Measurements from ENCODE around the gene ABCC1. TPM values are rescaled to one million over a fixed set of nuclear protein-coding genes. Genes with fewer than 3 reads are reported as not detected.

Gene ABCC1
- total RNA-seq, 1 experiment from 2014 or later: 139 TPM

DNA sequence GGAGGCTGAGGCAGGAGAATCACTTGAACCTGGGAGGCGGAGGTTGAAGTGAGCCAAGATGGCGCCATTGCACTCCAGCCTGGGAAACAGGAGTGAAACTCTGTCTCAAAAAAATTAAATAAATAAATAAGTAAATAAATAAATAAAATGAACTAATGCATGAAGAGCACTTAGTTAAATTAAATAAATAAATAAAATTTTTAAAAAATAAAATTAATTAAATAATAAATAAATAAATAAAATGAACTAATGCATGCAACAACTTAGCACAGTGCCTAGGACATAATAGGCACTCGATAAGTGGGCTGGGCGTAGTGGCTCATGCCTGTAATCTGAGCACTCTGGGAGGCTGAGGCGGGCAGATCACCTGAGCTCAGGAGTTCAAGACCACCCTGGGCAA is 45.5 kb upstream of the ABCC1 start:
- Histone ChIP-seq H4K20me1 (ENCODE audit: insufficient read depth) (no peaks in the 10 kb centered on the region), H3K9me2 (ENCODE audit: insufficient read depth) (no peaks in the 10 kb centered on the region), H3K9me3 (ENCODE audit: insufficient read depth, low read depth) (no peaks in the 10 kb centered on the region), H3K36me3 (ENCODE audit: low read depth) (no peaks in the 10 kb centered on the region), H3K4me3 (no peak overlapping the region), H3K4me2 (no peak overlapping the region), H3K27ac (no peak overlapping the region), H3F3A (ENCODE audit: insufficient read depth, low read depth) (peaks cover 27% of the 10 kb centered on the region), H3K4me1 (replicated peaks; ENCODE audit: insufficient read depth) (peaks cover 31% of the 10 kb centered on the region), H3K27me3 (ENCODE audit: insufficient read depth, low read depth) (no peaks in the 10 kb centered on the region), H3K79me2 (ENCODE audit: low read depth) (no peaks in the 10 kb centered on the region), H2AFZ (no peak overlapping the region)
- CTCF ChIA-PET: no interaction called here
- intact Hi-C loops (cut with micrococcal nuclease; ENCODE audit: unreplicated experiment): no loop called here
- no peak for TF ChIP-seq EZH2 (IDR thresholded peaks at IDR 0.05; ENCODE audit: low read depth)
- TF ChIP-seq, protein P1, sequence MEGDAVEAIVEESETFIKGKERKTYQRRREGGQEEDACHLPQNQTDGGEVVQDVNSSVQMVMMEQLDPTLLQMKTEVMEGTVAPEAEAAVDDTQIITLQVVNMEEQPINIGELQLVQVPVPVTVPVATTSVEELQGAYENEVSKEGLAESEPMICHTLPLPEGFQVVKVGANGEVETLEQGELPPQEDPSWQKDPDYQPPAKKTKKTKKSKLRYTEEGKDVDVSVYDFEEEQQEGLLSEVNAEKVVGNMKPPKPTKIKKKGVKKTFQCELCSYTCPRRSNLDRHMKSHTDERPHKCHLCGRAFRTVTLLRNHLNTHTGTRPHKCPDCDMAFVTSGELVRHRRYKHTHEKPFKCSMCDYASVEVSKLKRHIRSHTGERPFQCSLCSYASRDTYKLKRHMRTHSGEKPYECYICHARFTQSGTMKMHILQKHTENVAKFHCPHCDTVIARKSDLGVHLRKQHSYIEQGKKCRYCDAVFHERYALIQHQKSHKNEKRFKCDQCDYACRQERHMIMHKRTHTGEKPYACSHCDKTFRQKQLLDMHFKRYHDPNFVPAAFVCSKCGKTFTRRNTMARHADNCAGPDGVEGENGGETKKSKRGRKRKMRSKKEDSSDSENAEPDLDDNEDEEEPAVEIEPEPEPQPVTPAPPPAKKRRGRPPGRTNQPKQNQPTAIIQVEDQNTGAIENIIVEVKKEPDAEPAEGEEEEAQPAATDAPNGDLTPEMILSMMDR (conservative IDR thresholded peaks at IDR 0.05): no peak
- POLR2A ChIA-PET (ENCODE audit: unreplicated experiment): no interaction called here
- no TSS peak for BruUV-seq (replicated peaks)
- DNase-seq: no peak

DNA sequence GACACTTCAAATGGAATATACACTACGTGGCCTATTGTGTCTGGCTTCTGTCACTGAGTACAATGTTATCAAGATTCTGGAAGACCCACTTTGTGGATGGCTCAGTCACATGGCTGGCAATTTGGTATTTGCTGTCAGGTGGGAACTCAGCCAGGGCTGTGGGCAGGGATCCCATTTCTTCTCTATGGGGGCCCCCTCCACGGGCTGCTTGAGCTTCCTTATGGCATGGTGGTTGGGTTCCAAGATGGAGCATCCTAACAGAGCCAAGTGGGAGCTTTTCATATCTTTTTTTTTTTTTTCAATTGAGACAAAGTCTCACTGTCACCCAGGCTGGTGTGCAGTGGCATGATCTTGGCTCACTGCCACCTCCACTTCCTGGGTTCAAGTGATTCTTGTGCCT is 43.0 kb upstream of the ABCC1 start:
- Histone ChIP-seq H2AFZ (no peak overlapping the region), H3K9me2 (ENCODE audit: insufficient read depth) (no peaks in the 10 kb centered on the region), H3K4me1 (replicated peaks; ENCODE audit: insufficient read depth) (peaks cover 8% of the 10 kb centered on the region), H3K4me3 (no peak overlapping the region), H3F3A (ENCODE audit: insufficient read depth, low read depth) (0 out of 2 replicates have a peak, but pooled peaks cover 5% of the 10 kb centered on the region), H3K79me2 (ENCODE audit: low read depth) (no peaks in the 10 kb centered on the region), H3K27me3 (ENCODE audit: insufficient read depth, low read depth) (no peaks in the 10 kb centered on the region), H3K27ac (no peak overlapping the region), H3K9me3 (ENCODE audit: insufficient read depth, low read depth) (no peaks in the 10 kb centered on the region), H4K20me1 (ENCODE audit: insufficient read depth) (no peaks in the 10 kb centered on the region), H3K36me3 (ENCODE audit: low read depth) (no peaks in the 10 kb centered on the region), H3K4me2 (no peak overlapping the region)
- DNase-seq: no peak
- intact Hi-C loops (cut with micrococcal nuclease; ENCODE audit: unreplicated experiment): no loop called here
- no TSS peak for BruUV-seq (replicated peaks)
- TF ChIP-seq EZH2 (IDR thresholded peaks at IDR 0.05; ENCODE audit: low read depth): no peak
- TF ChIP-seq, protein P1 (conservative IDR thresholded peaks at IDR 0.05): no peak
- ChIA-PET POLR2A (ENCODE audit: unreplicated experiment) (no interaction called here), CTCF (interaction anchor here (0.8 kb wide), 1 partner anchor 31 kb away, joined by 6 read pairs; no protein-coding TSS in a partner anchor)

DNA sequence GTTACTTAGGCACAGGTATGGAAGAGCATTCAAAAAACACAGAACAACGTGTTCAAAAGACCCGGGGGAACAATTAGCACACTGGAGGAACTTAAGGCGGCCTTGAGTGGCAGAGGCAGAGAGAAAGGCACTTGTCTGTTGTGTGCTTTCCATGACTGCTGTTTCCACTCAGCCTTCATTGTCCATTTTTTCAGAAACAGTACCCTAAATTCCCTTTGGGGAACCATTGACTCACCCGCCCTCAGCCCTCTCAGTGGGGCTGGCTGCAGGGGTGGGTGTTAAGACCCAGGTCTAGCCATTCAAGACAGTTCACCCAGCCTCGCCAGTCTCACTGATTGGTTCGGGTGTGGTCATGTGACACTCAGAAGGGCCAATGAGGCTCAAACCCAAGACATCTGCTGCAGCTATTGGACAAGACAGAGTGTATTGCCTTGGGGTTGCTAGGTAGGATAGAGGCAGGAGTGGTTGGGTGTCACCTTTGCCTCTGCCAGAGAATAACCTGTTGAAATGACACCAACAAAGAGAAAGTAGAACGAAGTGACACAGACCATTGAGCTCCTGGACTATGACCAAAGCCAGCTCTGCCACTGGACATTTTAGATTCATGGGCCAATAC is 41.4 kb upstream of the ABCC1 start:
- BruUV-seq (replicated peaks): no TSS peak
- Histone ChIP-seq H3K79me2 (ENCODE audit: low read depth) (no peaks in the 10 kb centered on the region), H3K27me3 (ENCODE audit: insufficient read depth, low read depth) (no peaks in the 10 kb centered on the region), H3K4me2 (no peak overlapping the region), H3K4me1 (replicated peaks; ENCODE audit: insufficient read depth) (0 out of 2 replicates have a peak, but pooled peaks cover 2% of the 10 kb centered on the region), H3K27ac (no peak overlapping the region), H2AFZ (no peak overlapping the region), H3K9me2 (ENCODE audit: insufficient read depth) (no peaks in the 10 kb centered on the region), H3K4me3 (no peak overlapping the region), H3F3A (ENCODE audit: insufficient read depth, low read depth) (0 out of 2 replicates have a peak, but pooled peaks cover 5% of the 10 kb centered on the region), H4K20me1 (ENCODE audit: insufficient read depth) (no peaks in the 10 kb centered on the region), H3K36me3 (ENCODE audit: low read depth) (no peaks in the 10 kb centered on the region), H3K9me3 (ENCODE audit: insufficient read depth, low read depth) (no peaks in the 10 kb centered on the region)
- TF ChIP-seq EZH2 (IDR thresholded peaks at IDR 0.05; ENCODE audit: low read depth): no peak
- TF ChIP-seq, protein P1 (conservative IDR thresholded peaks at IDR 0.05): no peak
- intact Hi-C loops (cut with micrococcal nuclease; ENCODE audit: unreplicated experiment): no loop called here
- peak; percentile 25 to 50 for DNase-seq
- ChIA-PET POLR2A (ENCODE audit: unreplicated experiment) (no interaction called here), CTCF (no interaction called here)
